Measurements from ENCODE around the gene TARDBP.
"Not testable (repeated sequence)": the region's sequence is repeated elsewhere in the genome, so short reads cannot be mapped to it uniquely, and the experiment has no call there.

- not testable (repeated sequence) for TF ChIP-seq CTCF (conservative IDR thresholded peaks at IDR 0.05; ENCODE audit: low read depth, low read length); EZH2 (IDR thresholded peaks at IDR 0.05; ENCODE audit: borderline replicate concordance, low read depth, low read length, poor library complexity, severe bottlenecking)
These were observed 6.9 kb downstream of the TARDBP start for GRCh38 chr1:11019358-11019757.
